MM.1S (cell line): ENCODE data around the gene STARD8.

ENCODE experiments used
- DNase-seq: peaks from one replicate; pipeline ENCODE4 v3.0.0-alpha.2; 2015
- H2AFZ ChIP-seq: fragments of 300-600 bp; sonication (generic); 2 replicates; pipeline ENCODE4 v1.6.0; 2016; ENCODE audit warnings: antibody characterized with exemption, low read length
- H3F3A ChIP-seq: fragments of 300-600 bp; sonication (generic); 2 replicates; pipeline ENCODE4 v1.6.1; 2016; ENCODE audit warnings: mild to moderate bottlenecking, antibody characterized with exemption, low read length, moderate library complexity, mixed read lengths; ENCODE audit not compliant: insufficient read depth
- H3K27ac ChIP-seq: fragments of 300-600 bp; sonication (generic); 2 replicates; pipeline ENCODE4 v1.5.1; 2016; ENCODE audit warnings: mild to moderate bottlenecking, low read length
- H3K27me3 ChIP-seq: fragments of 300-600 bp; sonication (generic); replicated peaks from 2 replicates; pipeline ENCODE4 v1.6.0; 2016; ENCODE audit warnings: low read length; ENCODE audit not compliant: insufficient read depth
- H3K36me3 ChIP-seq: fragments of 300-600 bp; sonication (generic); replicated peaks from 2 replicates; pipeline ENCODE4 v1.6.1; 2016; ENCODE audit warnings: mild to moderate bottlenecking, low read length, mixed read lengths; ENCODE audit not compliant: insufficient read depth
- H3K4me1 ChIP-seq: fragments of 300-600 bp; sonication (generic); 2 replicates; pipeline ENCODE4 v1.6.1; 2016; ENCODE audit warnings: low read length, mixed read lengths
- H3K4me2 ChIP-seq: fragments of 300-600 bp; sonication (generic); 2 replicates; pipeline ENCODE4 v1.6.0; 2016; ENCODE audit warnings: low read depth, low read length
- H3K4me3 ChIP-seq: fragments of 300-600 bp; sonication (generic); 2 replicates; pipeline ENCODE4 v1.5.1; 2016; ENCODE audit warnings: low read length, mixed read lengths
- H3K79me2 ChIP-seq: fragments of 300-600 bp; sonication (generic); 2 replicates; pipeline ENCODE4 v1.6.1; 2016; ENCODE audit warnings: mixed run types, low read length, mixed read lengths
- H3K9ac ChIP-seq: fragments of 300-600 bp; sonication (generic); 2 replicates; pipeline ENCODE4 v1.6.1; 2016; ENCODE audit warnings: low read length, mixed read lengths
- H3K9me2 ChIP-seq: fragments of 300-600 bp; sonication (generic); replicated peaks from 2 replicates; pipeline ENCODE4 v1.6.1; 2016; ENCODE audit warnings: mild to moderate bottlenecking, low read length, mixed read lengths; ENCODE audit not compliant: insufficient read depth
- H3K9me3 ChIP-seq: fragments of 300-600 bp; sonication (generic); replicated peaks from 2 replicates; pipeline ENCODE4 v1.6.1; 2016; ENCODE audit warnings: mild to moderate bottlenecking, low read length, mixed read lengths; ENCODE audit not compliant: insufficient read depth
- H4K20me1 ChIP-seq: fragments of 300-600 bp; sonication (generic); 2 replicates; pipeline ENCODE4 v1.6.1; 2016; ENCODE audit warnings: mild to moderate bottlenecking, low read length, moderate library complexity, mixed read lengths; ENCODE audit not compliant: insufficient read depth
- CTCF ChIP-seq: fragments of 300-600 bp; sonication (generic); IDR thresholded peaks from 2 replicates; pipeline ENCODE4 v1.5.1; 2016; ENCODE audit warnings: antibody characterized with exemption, low read length, mixed read lengths
- EZH2 ChIP-seq: fragments of 300-600 bp; sonication (generic); optimal IDR thresholded peaks from 2 replicates; pipeline ENCODE3; 2017; ENCODE audit warnings: low read depth, mild to moderate bottlenecking, antibody characterized with exemption, low read length, mixed read lengths
- EZH2phosphoT487 ChIP-seq: fragments of 300-600 bp; sonication (generic); IDR thresholded peaks from 2 replicates; pipeline ENCODE4 v1.6.1; 2018; ENCODE audit warnings: antibody characterized with exemption, low read length

STARD8 gene

GRCh38 chrX:68633981-68634380 is 13.5 kb upstream of the STARD8 start:
- no peaks in the 10 kb centered on the region for H3K27me3 ChIP-seq
- H3F3A ChIP-seq = no peaks in the 10 kb centered on the region
- no peaks in the 10 kb centered on the region for H3K9me2 ChIP-seq
- H3K4me2 ChIP-seq = no peak overlapping the region
- H3K79me2 ChIP-seq = no peaks in the 10 kb centered on the region
- H3K27ac ChIP-seq = no peak overlapping the region
- H2AFZ ChIP-seq = no peak overlapping the region
- H3K9me3 ChIP-seq = no peaks in the 10 kb centered on the region
- H4K20me1 ChIP-seq = no peaks in the 10 kb centered on the region
- no peaks in the 10 kb centered on the region for H3K36me3 ChIP-seq
- H3K9ac ChIP-seq = no peak overlapping the region
- TF ChIP-seq CTCF (no peak), EZH2phosphoT487 (no peak), EZH2 (no peak)
- H3K4me1 ChIP-seq = no peaks in the 10 kb centered on the region
- DNase-seq = no peak
- H3K4me3 ChIP-seq = no peak overlapping the region

GRCh38 chrX:68634649-68635227 is 12.7 kb upstream of the STARD8 start:
- no peaks in the 10 kb centered on the region for H3K79me2 ChIP-seq
- H3K9me2 ChIP-seq = no peaks in the 10 kb centered on the region
- no peak for TF ChIP-seq EZH2
- TF ChIP-seq CTCF = no peak
- no peak for TF ChIP-seq EZH2phosphoT487

GRCh38 chrX:68640661-68641060 is 6.8 kb upstream of the STARD8 start:
- H3K9ac ChIP-seq = no peak overlapping the region
- no peaks in the 10 kb centered on the region for H3K27me3 ChIP-seq
- H3F3A ChIP-seq = no peaks in the 10 kb centered on the region
- no peak overlapping the region for H3K27ac ChIP-seq
- no peak for DNase-seq
- no peak overlapping the region for H3K4me2 ChIP-seq
- no peaks in the 10 kb centered on the region for H3K9me2 ChIP-seq
- H3K36me3 ChIP-seq = no peaks in the 10 kb centered on the region
- H3K4me3 ChIP-seq = no peak overlapping the region
- TF ChIP-seq EZH2phosphoT487 (no peak), CTCF (no peak), EZH2 (no peak)
- no peaks in the 10 kb centered on the region for H3K4me1 ChIP-seq
- H3K79me2 ChIP-seq = no peaks in the 10 kb centered on the region
- H2AFZ ChIP-seq = no peak overlapping the region
- H4K20me1 ChIP-seq = no peaks in the 10 kb centered on the region
- H3K9me3 ChIP-seq = no peaks in the 10 kb centered on the region

More at GRCh38 chrX:68634649-68635227, 12.7 kb upstream of the STARD8 start:
- Histone ChIP-seq H3K27ac (no peak overlapping the region), H4K20me1 (no peaks in the 10 kb centered on the region), H3K4me3 (no peak overlapping the region), H3K36me3 (no peaks in the 10 kb centered on the region), H2AFZ (no peak overlapping the region), H3F3A (no peaks in the 10 kb centered on the region), H3K4me1 (no peaks in the 10 kb centered on the region), H3K9ac (no peak overlapping the region), H3K9me3 (no peaks in the 10 kb centered on the region), H3K27me3 (no peaks in the 10 kb centered on the region), H3K4me2 (no peak overlapping the region)
- DNase-seq = no peak
